ENCODE data around the gene SCUBE1.

DNA sequence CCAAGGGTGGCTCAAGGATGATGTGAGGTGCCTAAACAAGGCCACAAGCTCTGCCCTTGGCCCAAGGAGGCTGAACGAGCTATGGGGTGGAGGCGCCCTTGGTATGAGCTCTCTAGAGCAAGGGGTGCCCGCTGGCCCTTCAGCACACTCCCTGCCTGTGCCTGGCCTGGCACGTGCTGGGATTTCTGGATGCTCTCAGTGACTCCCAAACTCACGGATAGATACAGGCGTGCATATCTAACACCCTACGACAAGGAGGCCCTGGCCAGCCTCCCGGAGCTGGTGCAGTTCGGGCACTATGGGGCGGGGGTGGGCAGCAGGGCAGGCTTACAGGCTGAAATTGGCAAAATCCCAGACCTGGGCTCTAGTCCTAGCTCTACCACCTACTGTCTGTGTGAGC, 30.6 kb downstream of the SCUBE1 start:
- TF ChIP-seq POLR2A (IDR thresholded peaks at IDR 0.05) (no peak), EP300 (IDR thresholded peaks at IDR 0.05) (no peak), POLR2AphosphoS5 (IDR thresholded peaks at IDR 0.05) (no peak)
- TF ChIP-seq, protein P1, sequence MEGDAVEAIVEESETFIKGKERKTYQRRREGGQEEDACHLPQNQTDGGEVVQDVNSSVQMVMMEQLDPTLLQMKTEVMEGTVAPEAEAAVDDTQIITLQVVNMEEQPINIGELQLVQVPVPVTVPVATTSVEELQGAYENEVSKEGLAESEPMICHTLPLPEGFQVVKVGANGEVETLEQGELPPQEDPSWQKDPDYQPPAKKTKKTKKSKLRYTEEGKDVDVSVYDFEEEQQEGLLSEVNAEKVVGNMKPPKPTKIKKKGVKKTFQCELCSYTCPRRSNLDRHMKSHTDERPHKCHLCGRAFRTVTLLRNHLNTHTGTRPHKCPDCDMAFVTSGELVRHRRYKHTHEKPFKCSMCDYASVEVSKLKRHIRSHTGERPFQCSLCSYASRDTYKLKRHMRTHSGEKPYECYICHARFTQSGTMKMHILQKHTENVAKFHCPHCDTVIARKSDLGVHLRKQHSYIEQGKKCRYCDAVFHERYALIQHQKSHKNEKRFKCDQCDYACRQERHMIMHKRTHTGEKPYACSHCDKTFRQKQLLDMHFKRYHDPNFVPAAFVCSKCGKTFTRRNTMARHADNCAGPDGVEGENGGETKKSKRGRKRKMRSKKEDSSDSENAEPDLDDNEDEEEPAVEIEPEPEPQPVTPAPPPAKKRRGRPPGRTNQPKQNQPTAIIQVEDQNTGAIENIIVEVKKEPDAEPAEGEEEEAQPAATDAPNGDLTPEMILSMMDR (IDR thresholded peaks at IDR 0.05) = no peak
